CD4-positive, alpha-beta T cell treated with Interleukin-10 for 1 hour (primary cell): ENCODE data around the gene BBS7.

Experiments
- DNase-seq: peaks from one replicate; pipeline ENCODE4 v3.0.0-alpha.2; 2020

The BBS7 gene, protein sequence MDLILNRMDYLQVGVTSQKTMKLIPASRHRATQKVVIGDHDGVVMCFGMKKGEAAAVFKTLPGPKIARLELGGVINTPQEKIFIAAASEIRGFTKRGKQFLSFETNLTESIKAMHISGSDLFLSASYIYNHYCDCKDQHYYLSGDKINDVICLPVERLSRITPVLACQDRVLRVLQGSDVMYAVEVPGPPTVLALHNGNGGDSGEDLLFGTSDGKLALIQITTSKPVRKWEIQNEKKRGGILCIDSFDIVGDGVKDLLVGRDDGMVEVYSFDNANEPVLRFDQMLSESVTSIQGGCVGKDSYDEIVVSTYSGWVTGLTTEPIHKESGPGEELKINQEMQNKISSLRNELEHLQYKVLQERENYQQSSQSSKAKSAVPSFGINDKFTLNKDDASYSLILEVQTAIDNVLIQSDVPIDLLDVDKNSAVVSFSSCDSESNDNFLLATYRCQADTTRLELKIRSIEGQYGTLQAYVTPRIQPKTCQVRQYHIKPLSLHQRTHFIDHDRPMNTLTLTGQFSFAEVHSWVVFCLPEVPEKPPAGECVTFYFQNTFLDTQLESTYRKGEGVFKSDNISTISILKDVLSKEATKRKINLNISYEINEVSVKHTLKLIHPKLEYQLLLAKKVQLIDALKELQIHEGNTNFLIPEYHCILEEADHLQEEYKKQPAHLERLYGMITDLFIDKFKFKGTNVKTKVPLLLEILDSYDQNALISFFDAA

DNA sequence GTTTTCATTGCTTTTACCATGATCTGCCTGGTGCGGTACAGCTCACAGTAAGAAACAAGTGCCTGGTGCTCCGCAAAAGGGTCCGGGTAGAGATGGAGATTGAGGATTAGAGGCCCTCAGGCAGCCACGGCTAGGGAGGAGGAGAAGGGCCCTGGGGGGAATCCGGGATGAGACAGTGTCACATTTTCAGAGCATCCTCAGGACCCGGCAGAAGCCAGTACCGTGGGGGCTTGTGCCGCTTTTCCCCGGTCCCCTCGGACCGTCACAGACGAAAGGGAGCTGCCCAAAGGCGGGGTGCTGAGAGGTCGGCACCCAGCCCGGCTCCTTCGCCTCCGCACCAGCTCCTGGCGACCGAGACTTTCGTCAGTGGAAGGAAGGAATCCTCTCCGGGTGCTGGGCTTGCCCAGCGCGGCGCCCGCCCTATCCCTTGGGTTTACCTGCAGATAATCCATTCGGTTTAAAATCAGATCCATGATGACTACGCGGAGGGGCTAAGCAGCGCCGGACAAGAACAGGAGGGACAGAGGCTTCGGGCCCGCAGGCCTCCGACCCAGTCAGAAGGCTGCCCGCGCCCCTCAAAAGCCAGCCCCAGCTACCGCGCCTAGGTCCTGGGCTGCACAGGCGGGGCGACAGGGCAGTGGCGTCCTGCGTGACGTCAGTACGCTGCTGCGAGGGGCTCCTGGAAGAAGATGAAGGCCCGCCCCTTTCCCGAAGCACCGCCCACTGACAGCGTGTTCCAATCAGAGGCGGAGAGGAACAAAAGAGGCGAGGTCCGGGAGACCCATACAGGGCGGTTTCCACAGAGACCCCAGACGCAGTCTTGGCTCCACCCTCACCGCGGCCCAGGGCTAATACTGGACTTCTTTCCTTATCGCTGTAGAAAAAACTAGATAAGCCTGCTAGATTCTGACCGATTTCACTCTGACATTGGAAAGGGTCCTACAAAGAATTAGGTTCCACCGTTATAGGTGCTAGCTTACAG is at the start of gene BBS7:
Gene BBS7, minus strand, starts transcription at position 634 of the 982 bp plus-strand sequence. Its CDS starts 161 bp downstream, at position 473.
- DNase-seq = peak; percentile 97

DNA sequence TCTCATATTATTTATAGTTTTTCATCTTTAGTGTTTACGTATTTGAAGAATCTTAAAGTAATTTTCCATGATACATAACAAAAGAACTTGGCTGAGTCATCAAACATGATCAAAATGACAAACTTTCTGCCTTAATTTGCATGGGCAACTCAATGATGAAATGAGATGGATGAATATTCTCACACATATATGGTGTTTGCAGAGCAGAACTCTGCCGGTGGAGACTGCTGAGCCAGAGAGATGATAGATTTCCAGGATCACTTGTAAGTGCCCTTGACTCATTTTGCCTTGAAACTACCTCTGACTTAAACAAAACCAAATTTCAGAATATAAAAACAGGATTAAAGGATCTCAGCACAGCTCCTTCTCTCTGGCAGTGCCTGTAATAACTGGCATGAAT is 43.4 kb upstream of the BBS7 start:
- no peak for DNase-seq

DNA sequence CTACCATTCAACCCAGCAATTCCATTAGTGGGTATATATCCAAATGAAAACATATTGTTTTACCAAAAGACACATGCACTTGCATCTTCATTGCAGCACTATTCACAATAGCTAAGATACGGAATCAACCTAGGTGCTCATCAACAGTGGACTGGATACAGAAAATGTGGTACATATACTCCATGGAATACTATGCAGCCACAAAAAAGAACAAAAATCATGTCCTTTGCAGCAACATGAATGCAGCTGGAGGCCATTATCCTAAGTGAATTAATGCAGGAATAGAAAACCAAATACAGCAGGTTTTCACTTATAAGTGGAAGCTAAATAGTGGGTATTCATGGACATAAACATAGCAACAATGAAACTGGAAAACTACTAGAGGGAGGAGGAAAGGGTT is 38.1 kb upstream of the BBS7 start:
- DNase-seq = no peak

DNA sequence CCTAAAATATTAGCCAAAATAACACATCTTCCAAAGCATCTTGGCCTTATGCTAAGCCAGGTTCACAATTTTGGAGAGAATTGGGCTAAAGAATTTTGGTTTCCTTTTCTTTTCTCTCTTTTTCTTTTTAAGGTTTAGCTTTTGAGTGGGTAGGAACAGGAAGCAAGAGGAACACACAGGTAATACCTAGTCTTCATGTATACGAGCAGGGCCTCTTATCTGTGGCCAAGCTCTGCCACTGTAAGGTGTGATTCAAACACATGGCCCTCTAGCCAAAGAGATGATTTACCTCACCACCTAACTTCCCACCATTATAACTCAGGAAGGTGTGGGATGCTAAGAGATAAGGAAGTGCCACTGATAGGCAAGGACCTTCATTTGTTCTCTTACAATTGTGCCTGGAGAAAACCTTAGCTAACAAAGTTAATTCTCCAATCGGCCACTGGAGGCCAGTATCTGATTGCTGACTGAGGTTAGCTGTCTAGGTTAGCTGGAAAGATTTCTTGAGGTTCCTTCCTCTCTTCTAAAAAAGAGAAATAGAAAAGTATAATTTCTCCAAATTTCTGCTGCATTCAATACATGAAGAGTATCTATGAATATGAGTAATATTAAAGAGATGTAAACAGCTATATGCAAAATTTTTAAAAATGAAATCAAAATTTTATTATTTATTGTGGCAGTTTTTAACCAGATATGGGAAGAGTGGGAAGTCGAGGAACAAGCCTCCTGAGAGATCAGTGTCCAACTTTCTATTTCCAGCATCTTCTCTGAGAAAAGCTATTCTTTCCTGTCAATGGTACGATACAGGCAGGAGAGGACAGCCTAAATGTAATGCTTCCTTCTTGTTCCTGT is 30.1 kb upstream of the BBS7 start:
- peak; percentile 72 for DNase-seq

DNA sequence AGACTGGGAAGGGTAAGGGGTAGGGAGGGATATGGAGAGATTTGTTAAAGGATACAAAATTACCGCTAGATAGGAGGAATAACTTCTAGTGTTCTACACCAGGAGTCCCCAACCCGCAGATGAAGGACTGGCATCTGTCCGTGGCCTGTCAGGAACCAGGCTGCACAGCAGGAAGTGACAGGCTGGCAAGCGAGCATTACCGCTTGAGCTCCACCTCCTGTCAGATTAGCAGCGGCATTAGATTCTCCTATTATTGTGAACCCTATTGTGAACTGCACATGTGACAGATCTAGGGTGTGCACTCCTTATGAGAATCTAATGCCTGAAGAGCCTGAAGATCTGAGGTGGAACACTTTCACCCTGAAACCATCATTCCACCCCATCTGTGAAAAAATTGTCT is 27.9 kb upstream of the BBS7 start:
- peak; percentile 30 for DNase-seq

DNA sequence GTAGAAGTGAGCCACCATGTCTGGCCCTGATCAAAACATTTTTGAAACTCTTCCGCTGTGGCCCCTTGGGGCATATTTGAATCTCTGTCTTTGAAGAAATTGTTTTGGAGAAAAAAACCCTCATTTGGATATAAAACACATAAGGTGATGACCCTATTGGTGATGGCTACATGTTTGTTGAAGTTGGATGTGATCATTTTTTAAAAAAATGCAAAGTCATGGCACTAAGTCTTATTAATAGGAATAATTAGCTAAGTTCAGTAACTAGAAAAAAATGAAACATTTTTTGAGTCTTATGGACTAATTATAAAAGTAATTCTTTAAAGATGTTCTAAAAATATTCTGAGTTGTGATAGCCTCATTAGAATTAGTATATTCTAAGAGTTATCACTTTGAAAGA is 17.9 kb upstream of the BBS7 start:
- DNase-seq = no peak

DNA sequence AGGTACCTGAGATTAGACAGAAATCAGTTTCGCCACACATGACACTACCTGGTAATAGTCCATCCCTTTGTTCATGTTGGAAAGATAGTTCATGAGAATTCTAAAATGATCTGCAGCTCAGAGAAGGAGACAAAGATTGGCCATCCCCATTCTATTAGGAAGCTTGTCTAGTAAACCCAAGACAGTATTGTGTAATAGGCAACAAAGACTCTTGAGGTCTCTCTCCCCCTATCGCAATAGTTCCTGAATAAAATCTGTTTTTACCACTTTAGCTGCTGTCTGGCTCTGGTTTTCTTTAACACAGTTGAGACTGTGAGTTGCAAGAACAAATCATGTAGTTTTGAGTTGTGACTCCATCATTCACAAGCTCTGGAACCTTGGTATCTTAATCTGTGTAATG is 14.8 kb upstream of the BBS7 start:
- no peak for DNase-seq

DNA sequence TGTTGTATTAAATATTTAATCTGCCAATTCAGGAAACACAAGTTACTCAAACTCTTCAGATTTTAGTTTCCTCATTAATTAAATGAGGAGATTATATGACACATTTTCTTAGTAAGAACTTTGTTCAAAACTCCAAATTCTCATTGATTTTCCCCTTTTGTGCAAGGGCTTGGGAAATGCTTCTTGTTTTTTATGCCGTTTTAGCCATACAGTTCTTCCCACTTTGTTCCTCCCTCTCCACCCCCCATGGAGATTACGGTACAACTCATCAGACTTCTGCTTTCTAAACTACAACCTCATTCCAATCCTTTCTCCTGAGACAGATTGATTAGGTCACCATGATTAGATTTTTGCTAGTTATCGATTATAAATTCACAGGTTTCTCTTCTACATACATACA is 10.9 kb upstream of the BBS7 start:
- no peak for DNase-seq

DNA sequence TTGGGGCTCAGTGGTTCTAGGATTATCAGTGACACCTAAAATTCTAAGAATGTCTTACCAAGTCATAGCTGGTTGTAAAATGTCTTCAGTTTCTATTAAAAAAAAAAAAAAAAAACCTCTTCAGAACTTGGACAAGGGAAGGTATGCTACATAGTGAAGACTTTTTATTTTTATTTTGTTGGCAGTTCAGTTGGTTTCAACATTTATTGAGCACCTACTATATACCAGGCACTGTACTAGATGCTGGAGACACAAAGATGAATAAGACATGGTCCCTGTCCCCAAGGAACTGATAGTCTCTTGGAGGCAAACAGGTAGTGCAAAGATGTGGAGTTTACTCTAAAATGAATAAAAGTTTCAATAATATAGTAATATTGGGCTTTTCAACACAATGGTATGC is 8.9 kb upstream of the BBS7 start:
- DNase-seq = no peak

DNA sequence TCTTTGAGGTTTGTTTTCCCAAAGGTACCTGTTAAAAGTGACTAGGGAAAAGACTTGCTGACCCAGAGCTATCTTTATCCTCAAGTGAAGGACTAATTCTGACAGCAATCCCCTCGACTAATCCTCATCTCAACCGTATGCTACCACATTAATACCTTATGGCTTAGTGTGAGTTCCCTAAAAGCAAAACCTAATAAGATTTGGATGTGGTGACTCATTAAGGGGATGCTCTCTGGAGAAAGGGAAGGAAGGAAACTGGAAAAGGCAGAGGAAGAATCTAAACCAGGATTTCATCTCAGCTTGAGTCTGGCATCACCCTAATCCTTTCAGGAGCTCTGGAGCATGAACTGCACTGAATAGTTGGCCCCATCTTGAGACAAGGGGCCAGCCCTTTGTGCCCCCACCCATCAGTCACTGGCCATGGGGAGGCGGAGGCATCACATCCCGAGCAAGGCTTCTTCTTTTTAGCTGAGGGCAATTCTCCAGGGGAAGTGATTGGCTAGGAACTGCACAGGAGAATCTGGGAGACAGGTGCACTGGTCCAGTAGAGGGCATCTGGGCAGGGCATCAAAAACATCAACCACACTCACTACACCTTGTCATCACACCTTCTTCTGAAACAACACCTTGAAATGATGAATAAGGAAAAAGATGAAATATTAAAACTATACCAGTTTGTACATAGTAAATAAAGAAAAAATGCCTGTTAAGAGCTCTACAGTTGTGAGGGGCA is 6.9 kb upstream of the BBS7 start:
- no peak for DNase-seq

DNA sequence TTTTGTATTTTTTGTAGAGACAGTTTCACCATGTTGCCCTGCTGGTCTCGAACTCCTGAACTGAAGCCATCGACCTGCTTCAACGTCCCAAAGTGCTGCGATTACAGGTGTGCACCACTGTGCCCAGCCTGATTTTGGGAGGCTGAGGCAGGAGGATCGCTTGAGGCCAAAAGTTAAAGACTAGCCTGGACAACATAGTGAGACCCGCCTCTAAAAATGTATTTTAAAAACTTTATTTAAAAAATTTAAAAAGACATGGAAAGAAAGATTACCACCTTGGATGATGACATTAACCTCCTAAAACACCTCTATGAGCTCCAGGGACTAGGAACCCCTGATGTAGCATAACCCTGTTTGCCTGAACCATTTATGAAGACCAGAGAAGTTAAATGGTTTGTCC is 5.8 kb upstream of the BBS7 start:
- DNase-seq = no peak

DNA sequence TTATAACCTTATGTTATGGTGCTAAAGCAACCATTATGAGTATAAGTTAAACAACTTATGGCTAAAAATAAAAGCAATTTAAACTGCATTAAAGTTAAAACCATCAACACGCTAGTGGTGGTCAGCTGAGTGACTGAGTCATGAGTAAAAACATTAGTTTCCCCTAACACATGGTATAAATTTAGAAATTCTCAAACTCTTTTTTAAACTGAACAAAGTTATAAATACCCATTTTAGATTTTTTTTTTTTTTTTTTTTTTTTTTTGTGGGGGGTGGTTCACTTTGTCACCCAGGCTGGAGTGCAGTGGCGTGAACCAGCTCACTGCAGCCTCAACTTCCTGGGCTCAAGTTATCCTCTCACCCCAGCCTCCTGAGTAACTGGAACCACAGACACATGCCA is 5.4 kb upstream of the BBS7 start:
- no peak for DNase-seq

DNA sequence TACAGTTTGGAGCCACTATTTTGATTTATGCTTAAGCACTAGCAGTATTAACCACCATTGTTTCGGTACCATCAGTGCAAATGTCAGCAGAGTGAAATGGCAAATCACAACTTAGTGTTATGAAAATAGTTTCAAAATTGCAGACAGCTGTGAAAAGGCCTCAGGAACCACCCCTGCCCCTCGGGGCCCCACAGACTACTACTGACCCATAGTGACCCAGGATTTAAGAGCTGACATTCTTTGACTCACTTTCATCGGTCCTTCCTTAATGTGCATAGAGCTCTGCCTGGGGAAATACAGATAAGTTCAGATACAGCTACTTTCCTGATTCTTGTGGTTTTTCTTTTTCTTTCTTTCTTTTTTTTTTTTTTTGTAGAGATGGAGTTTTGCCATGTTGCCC is 3.3 kb upstream of the BBS7 start:
- no peak for DNase-seq

DNA sequence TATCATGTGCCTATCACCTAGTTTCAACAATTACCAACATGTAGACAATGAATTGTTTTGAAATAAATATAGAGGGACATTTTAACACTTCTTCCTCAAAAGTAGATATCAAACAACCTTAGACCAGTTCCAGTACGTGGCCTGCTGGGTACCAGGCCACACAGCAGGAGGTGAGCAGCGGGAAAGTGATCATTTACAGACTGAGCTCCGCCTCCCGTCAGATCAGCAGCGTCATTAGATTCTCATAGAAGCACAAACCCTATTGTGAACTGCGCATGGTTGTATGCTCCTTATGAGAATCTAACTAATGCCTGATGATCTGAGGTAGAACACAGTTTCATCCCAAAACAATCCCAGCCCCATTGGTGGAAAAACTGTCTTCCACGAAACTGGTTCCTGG is 6.5 kb downstream of the BBS7 start:
- DNase-seq = no peak

DNA sequence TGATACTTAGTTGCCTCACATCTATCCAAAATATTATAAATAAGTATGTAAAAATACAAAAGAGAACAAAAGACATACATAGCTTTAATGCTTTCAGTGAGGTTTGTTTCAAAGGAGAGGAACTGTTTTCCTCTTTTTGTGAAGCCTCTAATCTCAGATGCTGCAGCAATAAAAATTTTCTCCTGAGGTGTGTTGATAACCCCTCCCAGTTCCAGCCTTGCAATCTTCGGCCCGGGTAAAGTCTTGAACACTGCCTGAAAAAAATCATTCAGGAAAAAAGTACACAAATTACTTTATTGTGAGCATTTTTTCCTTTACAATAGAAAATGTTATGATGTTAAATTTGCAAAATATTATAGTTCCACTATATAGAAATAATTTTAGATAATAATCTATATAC is 8.8 kb downstream of the BBS7 start:
- DNase-seq = no peak

DNA sequence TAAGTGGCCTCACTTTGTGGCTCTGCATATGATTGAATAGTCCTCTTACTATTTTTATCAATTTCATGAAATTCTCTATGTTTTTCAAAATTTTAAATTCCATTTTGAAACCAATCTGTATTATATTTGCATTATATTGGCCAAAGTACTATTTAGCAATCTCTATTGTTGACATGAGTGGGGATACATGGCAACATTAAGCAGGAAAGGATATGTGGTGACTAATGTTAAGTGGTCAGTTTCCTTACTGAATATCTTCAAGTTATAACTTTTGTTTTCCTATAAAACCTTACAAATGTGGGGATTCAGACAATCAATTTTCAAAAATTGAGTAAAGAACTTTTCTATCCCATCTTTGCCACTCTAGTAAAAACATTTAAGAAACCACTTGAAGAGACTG is 10.2 kb downstream of the BBS7 start:
- DNase-seq = no peak

DNA sequence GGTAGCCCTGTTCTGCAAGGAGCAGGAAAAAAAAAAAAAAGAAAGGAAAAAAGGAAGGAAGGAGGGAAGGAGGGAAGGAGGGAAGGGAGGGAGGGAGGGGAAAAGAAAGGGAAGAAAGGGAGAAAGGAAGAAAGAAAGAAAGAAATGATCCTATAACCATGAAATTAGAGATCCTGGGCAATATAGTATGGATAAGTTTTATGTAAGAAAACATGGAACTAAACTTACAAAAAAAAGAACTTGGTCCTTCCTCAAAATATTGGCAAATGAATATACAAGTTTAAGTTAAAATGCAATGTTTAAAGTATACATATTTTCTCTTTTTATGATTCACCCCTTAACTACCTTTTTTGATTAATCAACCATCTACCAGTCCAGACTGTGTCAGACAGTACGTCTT is 18.9 kb downstream of the BBS7 start:
- no peak for DNase-seq

DNA sequence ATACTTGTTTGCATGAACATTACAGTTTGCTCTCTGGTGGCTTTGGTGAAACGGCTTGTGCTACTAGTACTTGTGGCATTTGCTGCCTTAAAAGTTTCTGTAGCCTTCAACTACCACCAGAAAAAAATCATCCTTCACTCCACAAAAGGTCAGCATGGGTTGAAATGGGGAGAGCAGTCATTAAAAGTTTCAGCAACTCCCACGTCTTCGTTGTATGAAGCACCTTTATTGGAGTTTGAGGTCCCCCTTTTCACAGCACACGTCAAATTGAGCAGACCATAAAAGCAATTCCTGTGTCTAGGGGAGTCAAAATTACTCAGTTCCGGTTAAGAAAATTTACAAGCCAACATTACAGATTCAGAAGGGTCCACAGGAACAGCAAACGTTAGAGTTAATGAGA is 23.6 kb downstream of the BBS7 start:
- no peak for DNase-seq

DNA sequence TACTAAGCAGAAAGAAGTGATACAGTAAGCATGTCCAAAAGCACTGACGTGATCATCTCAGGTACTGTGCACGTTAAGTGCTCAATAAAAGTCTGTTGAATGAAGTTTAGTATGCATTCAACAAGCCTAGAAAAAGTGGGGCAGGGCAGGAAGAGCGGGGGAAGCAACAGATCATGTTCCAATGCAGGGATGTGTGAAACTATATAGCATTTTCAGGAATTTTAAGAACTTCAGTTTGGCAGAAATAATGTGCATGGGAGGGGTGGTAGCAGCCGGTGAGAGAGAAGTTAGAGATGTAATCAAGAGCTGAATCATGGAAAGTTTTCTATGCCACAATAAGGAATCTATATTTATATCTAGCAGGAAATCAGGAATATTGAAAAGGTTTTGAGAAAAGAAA is 27.4 kb downstream of the BBS7 start:
- no peak for DNase-seq

DNA sequence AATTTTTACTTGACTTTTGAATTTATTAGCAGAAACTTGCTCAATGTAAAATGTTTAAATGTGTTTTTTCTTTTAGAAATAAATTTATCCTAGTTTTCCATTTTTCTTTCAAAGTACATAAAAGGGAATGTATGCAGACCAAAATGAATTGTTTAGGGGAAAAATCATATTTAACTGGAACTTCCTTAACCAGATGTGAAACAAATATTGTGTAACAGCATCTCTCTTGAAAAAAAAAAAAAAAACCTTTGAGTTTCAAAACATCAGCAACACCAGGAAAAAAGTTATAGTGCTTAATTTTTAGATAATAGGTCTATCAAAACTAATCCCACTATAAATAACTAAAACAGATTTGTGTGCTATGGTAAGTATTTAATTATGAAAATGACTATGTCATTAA is 32.1 kb downstream of the BBS7 start:
- no peak for DNase-seq

DNA sequence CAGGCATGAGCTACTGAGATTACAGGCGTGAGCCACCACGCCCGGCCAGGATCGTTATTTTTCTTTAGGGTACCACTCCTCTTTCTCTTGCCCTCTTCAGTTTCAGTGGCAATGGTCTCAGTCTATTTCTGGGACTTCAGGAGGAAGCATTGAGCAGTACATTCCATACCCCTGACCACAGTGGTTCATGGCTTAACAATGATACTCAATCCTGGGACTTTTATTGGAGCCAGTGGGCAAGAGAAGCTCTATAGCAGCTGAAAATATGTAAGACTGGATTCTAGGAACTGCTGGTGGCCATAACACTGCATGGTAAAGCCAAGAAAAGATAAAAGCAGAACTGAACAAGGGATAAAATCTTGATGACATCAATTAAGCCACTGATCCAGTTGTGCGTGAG is 40.8 kb downstream of the BBS7 start:
- DNase-seq = no peak

DNA sequence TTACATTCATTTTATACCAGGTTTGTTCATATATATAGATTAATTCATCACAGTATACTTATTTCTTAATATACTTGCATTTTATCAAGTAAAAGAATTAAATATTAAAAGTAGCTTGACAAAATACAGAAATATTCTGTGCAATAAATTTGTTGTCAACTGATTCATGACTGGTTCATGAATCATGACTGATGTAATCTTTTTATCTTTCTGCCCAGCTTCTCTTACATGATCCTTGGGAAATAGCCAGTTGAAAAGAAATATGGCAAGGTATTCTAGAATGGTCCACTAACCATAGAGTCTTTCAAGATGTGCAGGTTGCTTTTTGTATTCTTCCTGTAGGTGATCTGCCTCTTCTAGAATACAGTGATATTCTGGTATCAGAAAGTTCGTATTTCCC is 42.4 kb downstream of the BBS7 start:
- DNase-seq = no peak
